Left lobe of liver (tissue), 2 donors: ENCODE measurements around the gene CYYR1. TPM values are rescaled to one million over a fixed set of nuclear protein-coding genes. Genes with fewer than 3 reads are reported as not detected.

Experiments
- ATAC-seq: fragments of 200-7000 bp; cut with Tn5 transposase; one replicate; pipeline ENCODE4 v1.9.1; 2020; ENCODE audit warnings: mild to moderate bottlenecking, moderate library complexity
- DNase-seq: peaks from one replicate; pipeline ENCODE4 v3.0.0-alpha.2; 2020; ENCODE audit warnings: low spot score
- total RNA-seq: library from RNA; stranded (reverse); gene quantifications from one replicate; pipeline ENCODE4 v1.2.1, GENCODE V29; 2021
- donor health status: DM: no; HTN: no; CAD: no; lungs with moderate emphysema.
- donor health status: DM: no; HTN: yes; CAD: no.

CYYR1 gene
- 3.6 TPM for total RNA-seq

DNA sequence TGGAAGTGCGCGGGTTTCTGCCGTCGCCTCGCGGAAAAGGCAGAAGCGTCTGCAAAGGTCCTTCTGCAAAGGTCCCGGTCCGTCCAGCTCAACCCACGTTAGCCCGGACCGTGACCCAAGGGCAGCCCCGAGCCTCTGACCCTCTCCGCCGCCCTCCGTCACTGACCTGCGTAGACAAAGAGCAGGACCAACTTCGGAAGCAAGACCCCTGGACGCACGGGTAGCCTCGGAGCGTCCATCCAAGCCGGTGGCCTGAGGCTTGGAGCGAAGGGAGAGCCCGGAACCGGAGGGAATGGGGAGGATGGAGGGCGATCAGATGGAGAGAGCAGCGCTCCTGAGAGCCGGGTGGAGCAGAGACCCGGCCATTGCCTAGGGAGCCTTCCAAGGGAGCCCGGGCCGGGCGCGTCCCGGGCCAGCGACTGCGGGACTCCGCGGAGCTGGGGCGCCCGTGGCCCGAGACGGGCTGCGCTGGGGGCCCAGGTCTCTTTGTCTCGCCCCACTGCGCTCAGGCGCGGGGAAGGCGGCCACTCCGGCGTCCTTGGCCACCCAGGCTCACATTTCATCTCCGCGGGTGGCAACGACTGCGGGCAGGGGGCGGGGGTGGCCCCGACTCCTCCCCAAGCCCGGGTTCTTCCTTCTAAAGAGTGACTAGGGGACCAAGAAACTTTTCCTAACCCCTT, at the start of gene CYYR1:
Gene CYYR1 (minus strand): TSS at position 585 of the 680 bp plus-strand sequence. CDS start 346 bp downstream, at position 239.
- DNase-seq = peak; percentile 44

DNA sequence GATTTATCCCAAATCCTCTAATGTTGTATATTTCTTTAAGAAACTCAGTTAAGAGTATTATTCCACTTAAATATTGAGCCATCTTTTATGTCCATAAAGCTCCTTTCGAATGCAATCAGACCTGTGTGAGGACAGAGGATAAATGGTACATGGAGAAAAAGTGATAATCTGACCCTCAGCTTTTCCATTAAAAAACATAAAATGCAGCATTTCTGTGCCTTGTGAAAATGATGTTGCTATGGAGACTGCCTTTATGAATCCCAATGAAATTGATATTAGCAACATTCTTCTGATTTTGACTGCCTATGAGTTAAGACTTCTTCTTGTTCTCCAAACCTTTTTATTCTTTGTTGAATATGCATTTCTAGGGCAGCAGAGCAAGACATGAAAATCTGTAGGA, 44.1 kb upstream of the CYYR1 start:
- ATAC-seq (no peak), DNase-seq (no peak)

More for the DNA sequence above, at the start of gene CYYR1:
- ATAC-seq = peak; percentile 35

DNA sequence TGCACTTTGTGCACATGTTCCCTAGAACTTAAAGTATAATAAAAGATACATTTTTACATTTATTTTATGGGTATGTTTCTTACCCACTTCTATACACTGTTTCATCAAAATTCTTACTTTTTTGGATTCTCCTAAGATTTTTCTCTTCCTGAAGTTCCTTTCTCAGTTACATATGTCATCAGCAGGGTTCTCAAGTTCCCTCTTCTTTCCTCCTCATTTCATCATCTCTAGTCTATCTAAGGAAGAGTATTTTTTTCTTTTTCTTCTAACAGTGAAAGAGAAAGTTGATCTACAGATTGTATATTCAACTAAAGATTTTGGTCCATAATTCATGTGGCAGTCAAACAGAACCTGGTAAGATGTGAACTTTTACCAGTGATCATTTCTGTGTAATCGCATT, 41.2 kb upstream of the CYYR1 start:
- ATAC-seq (no peak), DNase-seq (no peak)

DNA sequence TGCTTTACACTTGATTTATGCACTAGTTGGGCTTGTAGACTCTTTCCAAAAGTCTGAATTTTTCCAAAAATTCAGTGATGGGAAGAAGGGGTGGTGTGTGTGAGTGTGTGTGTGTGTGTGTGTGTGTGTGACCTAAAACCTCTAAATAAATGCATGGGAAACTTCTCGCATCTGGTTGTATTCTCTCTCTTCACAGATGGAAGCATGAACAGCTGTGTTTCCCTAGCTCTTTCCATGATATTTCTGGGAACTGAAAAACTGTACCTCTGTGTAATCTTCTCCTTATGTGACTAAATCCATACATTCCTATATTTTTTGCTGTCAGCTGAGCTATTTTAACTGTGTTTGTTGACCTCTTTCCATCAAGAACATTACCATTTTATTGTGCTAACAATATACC, 26.2 kb upstream of the CYYR1 start:
- ATAC-seq (no peak), DNase-seq (no peak)

DNA sequence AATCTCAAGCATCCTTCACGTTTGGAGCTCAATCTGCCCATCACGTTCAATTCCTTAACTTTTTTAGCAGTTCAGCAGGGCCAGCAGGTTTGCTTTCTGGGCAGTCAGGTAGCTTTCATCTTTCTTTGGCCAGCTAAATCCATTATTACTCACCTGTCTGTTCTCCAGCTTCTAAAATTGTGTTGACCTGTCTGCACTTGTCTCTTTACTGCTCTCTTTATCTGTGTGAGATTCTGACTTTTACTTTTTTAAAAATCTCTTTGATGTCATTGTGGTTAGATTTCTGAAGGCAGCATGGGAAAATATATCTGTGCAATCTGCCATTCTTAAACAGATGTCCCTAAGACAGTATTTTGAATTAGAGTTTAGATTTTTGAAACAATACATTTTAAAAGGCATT, 24.9 kb upstream of the CYYR1 start:
- no peak for DNase-seq

DNA sequence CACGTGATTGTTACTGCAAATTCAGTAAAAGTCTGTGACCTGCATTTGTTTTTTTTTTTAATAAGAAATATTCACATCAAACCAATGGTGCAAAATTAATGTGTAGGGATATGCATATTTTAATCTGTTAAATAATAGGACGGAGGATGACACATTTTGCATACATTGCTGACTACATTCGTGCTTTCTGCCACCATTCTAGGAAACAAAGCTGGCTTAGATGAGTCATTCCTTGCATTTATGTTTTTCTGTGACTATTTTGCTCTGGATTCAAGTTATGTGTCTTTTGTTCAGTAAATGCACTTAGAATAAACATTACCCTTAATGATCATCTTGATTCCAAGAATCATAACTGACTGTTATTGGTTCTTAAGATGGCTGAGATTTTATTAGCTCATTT, 23.9 kb upstream of the CYYR1 start:
- no peak for ATAC-seq
- DNase-seq = no peak

More for the DNA sequence above, 24.9 kb upstream of the CYYR1 start:
- no peak for ATAC-seq

DNA sequence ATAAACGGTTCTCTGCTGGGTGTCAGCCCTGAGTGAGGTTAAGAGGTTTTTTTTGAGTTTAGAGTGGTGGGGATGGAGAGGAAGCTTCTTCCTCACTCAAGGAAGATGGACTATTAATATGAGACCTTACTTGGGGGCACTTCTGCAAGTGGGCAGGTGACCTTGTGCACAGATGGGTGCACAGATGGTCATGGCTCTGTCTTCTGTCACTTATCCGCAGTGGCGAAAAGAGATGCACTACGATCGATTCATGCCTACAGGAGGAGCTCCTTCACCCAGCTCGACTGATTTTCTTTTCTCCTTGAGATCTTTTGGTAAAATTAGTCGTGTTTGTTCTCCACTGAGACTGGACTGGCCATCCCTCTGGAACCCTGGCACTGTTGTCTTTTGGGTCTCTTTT, 22.9 kb upstream of the CYYR1 start:
- DNase-seq (no peak), ATAC-seq (no peak)

DNA sequence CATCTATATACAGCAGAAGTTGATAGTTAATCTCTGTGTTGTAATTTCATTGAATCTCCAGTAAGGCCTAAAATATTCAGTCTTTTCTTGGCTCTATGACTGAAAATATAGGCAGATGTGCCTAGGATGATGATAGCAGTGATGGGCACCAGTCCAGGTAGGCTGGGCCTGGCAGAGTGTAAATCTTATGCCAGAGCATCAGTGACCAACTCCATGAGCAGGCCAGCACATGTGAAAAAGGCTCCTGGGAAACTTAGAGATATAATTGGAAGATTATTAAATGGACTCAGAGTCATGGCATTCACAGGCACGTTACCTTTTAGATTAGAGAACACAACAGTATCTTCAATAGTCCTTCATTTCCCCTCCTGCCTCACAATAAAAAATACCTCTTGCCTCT, 20.7 kb upstream of the CYYR1 start:
- DNase-seq (no peak), ATAC-seq (no peak)

DNA sequence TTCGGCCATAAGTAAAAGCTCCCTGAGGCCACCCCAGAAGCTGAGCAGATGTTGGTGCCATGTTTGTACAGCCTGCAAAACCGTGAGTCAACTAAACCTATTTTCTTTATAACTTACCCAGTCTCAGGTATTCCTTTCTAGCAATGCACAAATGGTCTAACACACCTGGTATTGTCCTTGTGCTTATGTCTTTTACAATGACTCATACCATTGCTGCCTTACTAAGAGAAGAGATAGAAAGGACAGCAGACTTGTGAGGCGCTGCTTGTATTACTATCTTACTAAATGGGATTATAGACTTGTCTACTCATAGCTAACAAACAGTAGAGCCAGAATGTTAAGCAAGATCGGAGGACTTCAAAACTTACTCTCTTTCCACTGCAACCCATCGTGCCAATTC, 18.5 kb upstream of the CYYR1 start:
- DNase-seq = no peak
- no peak for ATAC-seq

DNA sequence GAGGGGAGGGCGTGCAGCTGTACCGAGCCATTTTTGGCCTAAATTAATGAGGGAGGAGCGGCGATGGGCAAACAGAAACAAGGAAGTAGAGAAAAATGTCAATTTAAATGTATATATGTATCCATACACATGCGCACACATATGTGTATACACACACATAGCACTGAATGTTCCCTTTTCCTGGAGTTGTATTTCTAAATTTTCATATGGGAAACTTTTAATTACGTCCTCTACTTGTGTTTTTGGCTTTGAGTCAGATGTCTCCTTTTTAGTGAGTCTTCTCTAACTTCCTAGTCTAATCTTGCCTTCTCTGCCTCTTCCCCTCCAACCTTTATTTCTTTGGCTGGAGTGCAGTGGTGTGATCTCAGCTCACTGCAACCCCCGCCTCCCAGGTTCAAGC, 15.4 kb upstream of the CYYR1 start:
- no peak for DNase-seq
- ATAC-seq = no peak

DNA sequence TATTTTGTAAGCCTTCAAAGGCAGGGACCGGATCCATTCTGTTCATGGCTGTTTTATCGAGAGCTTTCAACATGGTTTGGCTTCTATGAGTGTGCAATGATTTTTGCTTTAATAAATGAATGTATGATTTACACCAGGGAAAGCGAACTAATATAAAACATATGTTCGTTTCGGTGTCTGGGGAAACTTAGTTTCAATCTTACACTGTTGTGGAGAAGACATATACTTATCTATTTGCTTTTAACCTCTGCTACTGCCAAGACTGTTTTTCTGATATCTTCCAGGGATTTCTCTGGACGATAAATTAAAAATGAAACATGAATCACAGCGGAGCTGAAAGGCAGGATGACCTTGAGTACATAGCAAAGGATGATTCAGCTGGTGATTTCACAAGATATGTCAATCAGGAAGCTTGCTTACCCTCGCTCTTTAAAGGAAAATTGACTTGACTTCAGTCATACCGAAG, 14.7 kb upstream of the CYYR1 start:
- ATAC-seq (no peak), DNase-seq (no peak)

DNA sequence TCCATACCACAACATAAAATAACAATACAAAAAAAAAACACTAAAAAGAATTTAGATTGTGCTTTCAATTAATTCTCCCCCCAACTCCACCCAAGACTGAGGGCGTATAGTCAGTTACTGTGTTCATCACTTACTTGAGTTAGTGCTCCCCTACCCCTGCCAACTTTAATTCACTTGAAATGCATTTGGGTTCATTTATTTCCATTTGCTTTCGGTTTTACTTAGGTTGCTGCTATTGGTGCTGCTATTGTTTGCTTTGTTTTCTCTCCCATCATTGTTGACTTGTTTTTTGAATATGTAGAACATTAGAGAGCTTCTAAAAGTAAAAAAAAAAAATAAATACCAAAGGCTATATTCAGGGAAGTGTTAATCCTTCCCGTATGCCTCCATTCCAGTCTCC, 10.7 kb upstream of the CYYR1 start:
- ATAC-seq (no peak), DNase-seq (no peak)

DNA sequence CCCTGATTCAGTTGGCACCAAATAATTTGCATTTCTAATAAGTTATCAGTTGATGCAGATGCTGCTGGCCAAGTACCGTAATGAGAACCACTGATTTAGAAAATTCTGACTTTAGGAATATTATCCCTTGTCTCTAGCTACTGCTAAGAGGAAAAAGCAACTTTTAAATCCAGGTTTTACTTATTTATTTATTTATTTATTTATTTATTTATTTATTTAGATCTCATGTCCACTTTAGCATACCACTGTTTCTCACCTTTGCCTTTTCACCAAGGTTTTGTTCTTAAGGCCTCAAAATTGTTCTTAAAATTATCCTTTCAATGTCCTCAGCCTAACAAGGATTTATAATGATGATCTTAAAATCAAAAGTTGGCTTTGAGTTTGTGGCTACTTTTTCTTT, 8.7 kb upstream of the CYYR1 start:
- DNase-seq (no peak), ATAC-seq (no peak)

DNA sequence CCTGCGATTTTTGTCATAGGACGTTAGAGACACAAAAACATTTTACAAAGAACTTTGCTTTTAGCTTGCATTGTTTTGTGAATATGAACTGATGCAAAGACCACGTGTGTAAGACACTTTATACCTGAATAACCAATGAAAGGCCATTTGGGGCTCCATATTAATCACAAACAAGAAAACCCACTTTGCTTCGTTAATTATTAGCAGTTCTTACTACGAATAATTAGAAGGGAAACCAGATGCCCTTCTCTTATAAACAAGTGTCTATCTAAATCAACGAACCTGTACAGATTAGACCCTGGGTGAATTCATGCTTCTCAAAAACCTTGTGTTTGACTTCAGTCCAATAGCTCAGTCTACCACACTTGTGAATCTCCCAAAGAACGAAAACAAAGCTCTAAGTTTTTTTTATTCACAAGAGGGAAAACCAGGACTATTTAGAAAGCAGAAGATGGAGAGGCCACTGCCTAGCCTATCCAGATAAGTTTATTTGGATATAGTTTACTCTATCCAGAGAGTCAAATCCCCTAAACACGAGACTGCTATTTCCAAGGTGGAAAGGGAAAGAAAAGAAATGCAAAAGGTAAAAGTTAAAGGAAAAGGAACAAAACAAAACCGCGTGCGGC, 897 bp downstream of the CYYR1 start:
- ATAC-seq (no peak), DNase-seq (no peak)

DNA sequence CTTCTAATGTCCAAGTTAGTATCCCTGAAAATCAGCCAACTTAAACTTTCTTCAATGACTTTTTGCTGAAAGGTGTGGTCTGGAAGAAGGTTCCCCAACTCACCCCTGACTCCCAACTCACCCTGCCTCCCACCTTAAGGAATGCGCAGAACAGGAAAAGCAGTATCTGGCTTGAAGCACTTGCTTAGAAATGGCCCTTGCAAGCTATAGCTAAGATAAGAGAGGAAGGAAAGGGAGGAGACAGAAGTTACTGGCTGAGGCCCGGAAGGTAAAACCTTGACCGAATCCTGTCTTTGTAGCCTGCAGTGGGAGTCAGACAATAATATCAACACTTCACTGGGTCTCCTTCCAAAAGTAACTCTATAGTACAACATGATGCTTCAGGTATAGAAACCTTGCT, 2.9 kb downstream of the CYYR1 start:
- ATAC-seq = peak; percentile 52
- no peak for DNase-seq

DNA sequence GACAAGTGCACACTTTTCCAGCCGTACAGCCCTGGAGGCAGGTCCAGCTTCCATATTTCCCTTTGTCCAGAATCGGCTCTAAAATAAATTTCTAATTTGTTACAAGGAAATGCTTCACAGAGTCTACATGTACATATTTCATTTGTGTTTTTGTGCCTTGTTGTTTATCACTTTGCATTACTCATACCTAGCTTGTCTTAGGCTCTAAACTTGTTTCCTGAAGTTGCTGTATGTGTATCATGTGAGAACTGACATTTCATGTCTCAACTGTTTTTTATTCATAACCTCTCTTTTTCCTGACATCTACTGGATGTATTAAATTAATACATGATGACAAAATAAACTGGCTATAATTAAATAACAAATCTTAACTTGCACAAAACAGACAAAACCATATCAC, 7.5 kb downstream of the CYYR1 start:
- no peak for ATAC-seq

DNA sequence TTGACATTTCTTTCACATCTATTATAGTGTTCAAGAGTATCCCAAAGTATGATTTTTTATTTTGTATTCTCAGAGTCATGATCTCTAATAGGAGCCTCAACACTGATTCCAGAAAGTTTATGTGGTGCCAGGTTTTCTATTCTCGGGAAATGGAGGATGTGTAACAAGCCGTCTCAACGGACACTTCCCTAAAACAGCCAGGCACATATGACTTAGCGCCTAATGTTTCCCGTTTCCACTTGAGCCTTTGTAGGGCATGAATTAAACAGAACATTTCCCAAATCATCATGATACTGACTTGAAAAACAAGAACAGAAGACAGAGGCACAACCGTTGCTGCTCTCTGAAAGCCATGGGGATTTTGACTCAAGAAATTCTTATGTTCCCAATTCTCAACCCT, 8.0 kb downstream of the CYYR1 start:
- ATAC-seq = no peak

More for the DNA sequence above, 7.5 kb downstream of the CYYR1 start:
- DNase-seq = no peak

DNA sequence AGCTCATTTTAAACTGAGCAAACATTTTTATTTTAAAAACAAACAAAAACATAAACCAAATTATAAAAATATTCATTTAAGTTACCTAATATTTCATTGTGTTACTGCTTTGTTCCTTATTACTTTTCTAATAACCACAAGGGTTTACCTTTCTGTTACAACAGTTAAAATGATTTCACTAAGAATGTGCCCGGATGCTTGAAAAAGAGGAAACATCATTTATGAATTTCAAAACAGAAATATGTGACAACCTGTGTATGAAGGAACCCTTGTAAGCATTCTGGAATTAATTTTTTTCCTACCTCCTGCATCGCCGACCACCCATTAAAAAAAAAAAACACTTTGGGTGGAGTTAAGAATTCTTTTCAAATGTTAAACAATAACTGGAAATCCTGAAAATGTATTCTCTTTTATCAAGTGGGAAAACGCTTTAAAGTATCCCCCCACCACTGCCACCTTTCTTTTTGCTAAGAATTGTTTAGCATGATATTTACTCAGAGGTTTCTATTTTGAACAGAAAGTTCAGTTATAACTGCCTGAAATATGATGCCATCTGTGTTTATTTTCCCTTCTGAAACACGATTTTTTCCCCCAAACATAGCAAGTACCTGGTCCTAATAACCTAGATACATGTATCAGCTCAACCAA, 9.1 kb downstream of the CYYR1 start:
- DNase-seq = no peak
- no peak for ATAC-seq

More for the DNA sequence above, 8.0 kb downstream of the CYYR1 start:
- DNase-seq = no peak

DNA sequence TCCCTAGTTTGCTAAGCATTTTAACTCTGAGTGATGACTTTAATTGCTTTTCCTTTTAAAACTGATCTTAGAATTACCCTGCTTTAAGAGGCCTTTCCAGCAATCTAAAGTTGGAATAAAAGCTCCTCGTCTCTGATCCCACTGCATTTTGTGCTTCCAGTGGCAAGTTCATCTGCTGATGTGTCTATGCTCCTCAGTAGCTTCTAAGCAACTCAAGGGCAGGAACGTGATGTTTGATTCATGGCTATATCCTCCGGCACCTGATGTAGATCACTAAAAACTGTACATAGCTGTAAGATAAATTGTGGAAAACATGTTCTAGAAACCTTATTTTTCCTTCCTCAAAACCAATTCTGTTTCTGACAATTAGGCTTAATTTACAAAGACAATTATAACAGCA, 12.5 kb downstream of the CYYR1 start:
- DNase-seq = no peak
- no peak for ATAC-seq

DNA sequence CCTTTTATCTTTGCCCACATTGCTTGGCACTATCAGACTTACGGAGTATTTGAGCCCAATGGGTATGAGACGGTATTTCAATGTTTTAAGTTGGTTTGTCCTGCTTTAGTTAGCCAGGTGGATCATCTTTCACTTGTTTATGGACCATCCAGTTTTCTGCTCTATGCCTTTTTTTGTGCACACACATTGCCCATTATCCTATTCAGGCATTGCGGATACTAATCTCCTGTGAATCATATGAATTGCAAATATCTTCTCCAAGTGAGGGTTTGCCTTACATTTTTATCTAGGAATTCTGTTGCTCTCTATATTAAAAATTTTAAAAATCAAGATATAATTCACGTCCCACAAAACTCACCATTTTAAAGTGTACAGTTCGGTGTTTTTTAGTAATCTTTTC, 14.0 kb downstream of the CYYR1 start:
- DNase-seq (no peak), ATAC-seq (no peak)

DNA sequence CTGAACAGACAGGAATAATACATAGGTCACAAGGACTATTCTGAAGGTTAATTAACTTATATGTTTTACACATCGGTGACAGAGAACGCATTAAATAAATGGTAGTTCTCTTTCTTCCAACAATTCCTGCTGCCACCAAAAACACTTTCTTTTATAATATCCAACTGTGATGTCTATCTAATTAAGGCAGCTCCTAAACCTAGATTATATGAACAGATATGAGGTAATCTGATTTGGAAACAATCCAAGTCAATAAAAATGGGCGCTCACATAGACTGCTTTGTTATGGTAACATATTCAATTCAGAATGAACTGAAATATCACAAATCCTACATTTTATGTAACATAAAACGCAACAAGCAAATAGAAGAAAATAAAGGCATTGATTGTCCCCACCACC, 16.0 kb downstream of the CYYR1 start:
- no peak for ATAC-seq
- no peak for DNase-seq

DNA sequence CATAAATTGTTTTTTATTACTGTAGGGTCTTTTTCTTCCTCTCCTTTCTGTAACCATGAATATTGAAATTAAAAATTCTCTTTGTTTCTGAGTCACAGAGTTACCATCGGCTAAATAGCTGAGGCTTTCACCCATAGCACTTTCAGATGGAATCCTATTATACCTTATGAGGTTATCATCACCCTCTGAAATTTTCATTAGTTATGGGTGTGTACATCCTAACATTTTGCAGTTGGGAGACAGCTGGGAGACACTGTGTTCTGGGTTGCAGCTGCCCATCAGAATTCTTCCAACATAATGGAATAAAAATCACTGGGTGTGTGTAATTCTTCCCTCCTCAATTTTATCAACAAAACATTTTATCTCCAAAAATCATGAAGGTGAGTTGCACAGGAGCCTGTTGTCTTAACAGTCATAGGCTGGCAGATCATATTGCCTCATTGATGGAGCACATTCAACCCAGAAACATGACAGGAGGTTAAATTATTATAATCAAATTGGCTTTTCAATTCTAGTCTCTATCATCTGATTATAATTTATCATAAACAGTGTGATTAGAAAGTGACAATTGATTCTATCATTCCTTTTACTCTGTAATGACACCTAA, 17.4 kb downstream of the CYYR1 start:
- DNase-seq (no peak), ATAC-seq (no peak)
